Measurements from ENCODE around the gene SIRT3.

DNA sequence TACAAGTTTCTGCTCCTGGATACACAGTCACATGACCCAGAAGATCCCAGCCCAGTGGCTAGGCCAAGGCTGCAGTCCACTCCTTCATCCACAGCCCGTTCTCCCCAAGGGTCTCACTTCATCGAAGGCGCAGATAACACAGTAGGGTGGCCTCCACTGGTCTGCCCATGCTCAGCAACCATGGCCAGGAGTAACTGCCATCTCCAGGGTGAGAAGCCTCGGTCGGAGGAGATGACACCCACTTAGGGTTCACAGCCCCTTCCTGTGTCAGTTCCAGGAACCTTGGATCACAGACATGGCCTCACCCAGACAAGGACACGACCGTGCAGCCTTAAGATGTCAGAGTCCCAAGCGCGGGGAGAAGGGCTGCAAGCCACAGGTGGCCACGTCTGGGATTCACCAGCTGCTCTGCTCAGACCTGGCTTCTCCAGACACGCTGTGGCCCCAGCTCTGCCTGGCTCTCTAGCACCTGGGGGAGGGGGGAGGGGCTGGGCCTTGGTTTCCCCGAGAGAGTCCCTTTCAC lies 31.5 kb downstream of the SIRT3 start:
- TF ChIP-seq EP300 (IDR thresholded peaks at IDR 0.05; ENCODE audit: low read depth) (no peak), CTCF (IDR thresholded peaks at IDR 0.05) (no peak), POLR2AphosphoS5 (IDR thresholded peaks at IDR 0.05) (no peak)

Measured in transverse colon (tissue), 4 donors.